GM12878 (cell line): ENCODE measurements around the gene MGAT4C.

Experiments
- CHD2 ChIP-seq: IDR thresholded peaks from 2 replicates; pipeline ENCODE4 v1.6.1; 2011; ENCODE audit warnings: low read depth, low read length, improper control_type of control experiment, borderline replicate concordance
- EGR1 ChIP-seq, 2 experiments: IDR thresholded peaks; 1 replicate in 1 of 2; 2 replicates in 1 of 2; pipeline ENCODE4 v1.6.1; 2011 to 2012; ENCODE audit warnings: low read depth in 2 of 2, low read length in 2 of 2, borderline replicate concordance in 1 of 2, mild to moderate bottlenecking in 1 of 2, moderate library complexity in 1 of 2
- JUNB ChIP-seq: IDR thresholded peaks from 2 replicates; pipeline ENCODE4 v1.6.1; 2016; ENCODE audit warnings: antibody characterized with exemption, mild to moderate bottlenecking
- PML ChIP-seq: IDR thresholded peaks from 2 replicates; pipeline ENCODE4 v1.6.1; 2012; ENCODE audit warnings: low read length, inconsistent platforms
- POLR2A ChIP-seq: IDR thresholded peaks from 2 replicates; pipeline ENCODE4 v1.6.1; 2011; ENCODE audit warnings: low read depth, mild to moderate bottlenecking, low read length
- RFX5 ChIP-seq: IDR thresholded peaks from 2 replicates; pipeline ENCODE4 v1.6.1; 2011; ENCODE audit warnings: low read depth, low read length, improper control_type of control experiment
- TF ChIP-seq, protein P1 (sequence below), 3 experiments: IDR thresholded peaks in 2 of 3; conservative IDR thresholded peaks in 1 of 3; 2 replicates each; pipeline ENCODE4 v1.5.1; 2011; ENCODE audit warnings: low read depth in 3 of 3, low read length in 3 of 3, mild to moderate bottlenecking in 3 of 3, control low read depth in 2 of 3, moderate library complexity in 2 of 3, inconsistent platforms in 1 of 3, mixed read lengths in 1 of 3; ENCODE audit not compliant: control insufficient read depth in 2 of 3, insufficient read depth in 1 of 3; ENCODE audit errors: extremely low read depth in 1 of 3

GRCh38 chr12:86275356-86275755 is 19.2 kb upstream of the MGAT4C start:
- TF ChIP-seq EGR1 (IDR thresholded peaks at IDR 0.05; ENCODE audit: borderline replicate concordance in 1 of 2, low read depth in 2 of 2, low read length in 2 of 2), result no peak
- TF ChIP-seq RFX5, result no peak
- TF ChIP-seq, protein P1, sequence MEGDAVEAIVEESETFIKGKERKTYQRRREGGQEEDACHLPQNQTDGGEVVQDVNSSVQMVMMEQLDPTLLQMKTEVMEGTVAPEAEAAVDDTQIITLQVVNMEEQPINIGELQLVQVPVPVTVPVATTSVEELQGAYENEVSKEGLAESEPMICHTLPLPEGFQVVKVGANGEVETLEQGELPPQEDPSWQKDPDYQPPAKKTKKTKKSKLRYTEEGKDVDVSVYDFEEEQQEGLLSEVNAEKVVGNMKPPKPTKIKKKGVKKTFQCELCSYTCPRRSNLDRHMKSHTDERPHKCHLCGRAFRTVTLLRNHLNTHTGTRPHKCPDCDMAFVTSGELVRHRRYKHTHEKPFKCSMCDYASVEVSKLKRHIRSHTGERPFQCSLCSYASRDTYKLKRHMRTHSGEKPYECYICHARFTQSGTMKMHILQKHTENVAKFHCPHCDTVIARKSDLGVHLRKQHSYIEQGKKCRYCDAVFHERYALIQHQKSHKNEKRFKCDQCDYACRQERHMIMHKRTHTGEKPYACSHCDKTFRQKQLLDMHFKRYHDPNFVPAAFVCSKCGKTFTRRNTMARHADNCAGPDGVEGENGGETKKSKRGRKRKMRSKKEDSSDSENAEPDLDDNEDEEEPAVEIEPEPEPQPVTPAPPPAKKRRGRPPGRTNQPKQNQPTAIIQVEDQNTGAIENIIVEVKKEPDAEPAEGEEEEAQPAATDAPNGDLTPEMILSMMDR (IDR thresholded peaks at IDR 0.05 in 2 of 3, conservative IDR thresholded peaks at IDR 0.05 in 1 of 3; ENCODE audit: control insufficient read depth in 2 of 3, extremely low read depth in 1 of 3, insufficient read depth in 1 of 3, low read depth in 3 of 3, low read length in 3 of 3), result no peak
- no peak for TF ChIP-seq POLR2A
- TF ChIP-seq PML, result no peak
- TF ChIP-seq JUNB, result no peak
- TF ChIP-seq CHD2, result no peak
